ENCODE results near the gene PAK5.

The PAK5 gene

GRCh38 chr20:9627219-9627618, 211.7 kb downstream of the PAK5 start:
- in situ Hi-C loops (cut with HindIII; ENCODE audit: low sequenced_read_pairs) = loop anchor here (25.0 kb wide), 1 partner anchor 285 kb away; no protein-coding TSS in a partner anchor

DNA sequence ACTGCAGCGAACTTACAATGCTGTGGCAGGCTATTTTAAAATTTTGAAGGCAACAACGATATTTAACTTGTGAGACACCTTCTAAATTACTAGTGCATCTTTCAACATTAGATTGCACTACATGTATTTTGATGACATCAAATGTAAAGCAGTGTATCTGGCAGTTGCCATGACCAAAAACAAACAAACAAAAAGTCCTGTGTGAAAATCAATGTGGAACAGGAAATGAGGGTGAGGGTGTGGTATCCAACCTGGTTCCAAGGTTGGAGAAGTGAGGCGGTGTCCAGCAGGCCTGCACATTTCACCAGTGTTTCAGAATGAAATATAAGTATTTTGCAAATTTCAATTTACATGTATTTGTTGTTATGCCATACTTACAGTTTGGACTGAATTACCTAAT, 212.5 kb downstream of the PAK5 start:
- in situ Hi-C loops (cut with HindIII; ENCODE audit: low sequenced_read_pairs) = loop anchor here (25.0 kb wide), 1 partner anchor 286 kb away; no protein-coding TSS in a partner anchor

DNA sequence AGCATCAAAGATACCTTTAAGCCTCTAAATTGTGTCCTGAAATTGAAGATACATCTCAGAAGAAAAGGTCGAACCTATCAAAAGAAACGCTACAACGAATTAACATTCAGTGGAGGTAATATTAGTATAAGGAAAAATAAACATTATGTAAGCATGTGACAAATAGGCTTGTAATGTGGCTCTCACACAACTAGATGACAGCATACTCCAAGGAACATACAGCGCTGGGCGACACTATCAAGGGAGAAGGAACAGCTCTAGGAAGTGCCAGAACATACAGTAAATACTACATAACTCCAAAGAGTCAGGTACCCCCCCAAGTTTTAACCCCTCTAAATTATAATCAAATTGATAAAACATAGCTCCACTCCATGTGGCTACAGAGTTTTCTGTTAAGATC, 220.9 kb downstream of the PAK5 start:
- in situ Hi-C loops (cut with HindIII; ENCODE audit: low sequenced_read_pairs) = no loop called here

- in situ Hi-C loops (cut with HindIII; ENCODE audit: low sequenced_read_pairs) = no loop called here
These were observed 221.9 kb downstream of the PAK5 start for GRCh38 chr20:9616833-9617461.

- in situ Hi-C loops (cut with HindIII; ENCODE audit: low sequenced_read_pairs) = no loop called here
These were observed 222.4 kb downstream of the PAK5 start for GRCh38 chr20:9616455-9616805.

GRCh38 chr20:9615766-9616454, 223.0 kb downstream of the PAK5 start:
- in situ Hi-C loops (cut with HindIII; ENCODE audit: low sequenced_read_pairs) = no loop called here

DNA sequence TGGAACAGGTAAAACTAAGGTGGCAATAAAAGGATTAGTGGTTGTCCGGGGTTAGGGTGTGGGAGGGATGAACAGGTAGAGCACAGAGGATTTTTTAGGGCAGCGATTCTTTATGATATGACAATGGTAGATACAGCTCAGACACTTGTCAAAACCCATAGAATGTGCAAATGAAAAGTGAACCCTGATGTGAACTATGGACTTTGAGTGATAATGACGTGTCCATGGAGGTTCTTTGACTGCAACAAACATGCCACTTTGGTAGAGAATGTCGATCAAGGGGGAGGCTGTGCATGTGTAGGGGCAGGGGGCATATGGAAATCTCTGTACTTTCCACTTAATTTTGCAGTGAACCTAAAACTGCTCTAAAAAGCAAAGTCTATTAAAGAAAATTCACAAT, 223.8 kb downstream of the PAK5 start:
- in situ Hi-C loops (cut with HindIII; ENCODE audit: low sequenced_read_pairs) = no loop called here

GRCh38 chr20:9613871-9614270, 225.0 kb downstream of the PAK5 start:
- in situ Hi-C loops (cut with HindIII; ENCODE audit: low sequenced_read_pairs) = no loop called here

DNA sequence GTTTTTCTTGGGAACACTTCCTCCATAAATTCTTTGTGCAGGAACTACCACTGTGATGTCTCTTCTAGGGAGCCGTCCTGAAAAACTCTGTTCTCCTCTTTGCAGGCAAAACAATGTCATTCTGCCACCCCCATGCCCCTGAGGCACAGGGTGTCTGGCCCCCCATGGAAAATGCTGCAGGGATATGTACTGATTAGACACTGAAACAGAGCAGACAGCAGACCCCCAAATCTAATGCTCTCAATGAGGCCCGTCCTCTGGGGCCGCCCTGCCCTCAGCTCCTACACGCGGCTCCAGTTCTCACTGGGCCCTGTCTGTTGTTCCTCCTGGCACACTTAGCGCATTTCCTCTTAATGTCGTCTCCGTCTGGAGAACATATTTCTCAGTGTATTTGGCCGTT, 227.0 kb downstream of the PAK5 start:
- in situ Hi-C loops (cut with HindIII; ENCODE audit: low sequenced_read_pairs) = no loop called here

DNA sequence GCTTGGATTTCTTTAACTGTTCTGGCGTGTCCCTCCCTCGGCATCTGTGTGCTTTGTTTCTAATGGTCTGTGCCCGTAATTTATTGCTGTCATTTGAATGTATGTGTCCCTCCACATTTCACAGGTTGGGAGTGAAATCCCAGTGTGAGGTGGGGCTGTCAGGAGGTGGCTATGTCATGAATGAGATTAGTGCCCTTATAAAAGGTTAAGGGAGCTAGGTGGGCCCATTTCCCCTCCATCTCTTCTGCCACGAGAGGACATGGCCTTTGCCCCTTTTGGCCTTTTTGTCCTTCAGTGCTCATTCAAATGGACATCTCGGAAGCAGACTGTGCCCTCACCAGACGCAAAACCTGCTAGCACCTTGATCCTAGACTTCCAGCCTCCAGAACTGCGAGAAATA, 228.2 kb downstream of the PAK5 start:
- in situ Hi-C loops (cut with HindIII; ENCODE audit: low sequenced_read_pairs) = no loop called here

- in situ Hi-C loops (cut with HindIII; ENCODE audit: low sequenced_read_pairs) = no loop called here
These were observed 228.9 kb downstream of the PAK5 start for GRCh38 chr20:9609887-9610502.

GRCh38 chr20:9608639-9609340, 230.1 kb downstream of the PAK5 start:
- in situ Hi-C loops (cut with HindIII; ENCODE audit: low sequenced_read_pairs) = no loop called here

DNA sequence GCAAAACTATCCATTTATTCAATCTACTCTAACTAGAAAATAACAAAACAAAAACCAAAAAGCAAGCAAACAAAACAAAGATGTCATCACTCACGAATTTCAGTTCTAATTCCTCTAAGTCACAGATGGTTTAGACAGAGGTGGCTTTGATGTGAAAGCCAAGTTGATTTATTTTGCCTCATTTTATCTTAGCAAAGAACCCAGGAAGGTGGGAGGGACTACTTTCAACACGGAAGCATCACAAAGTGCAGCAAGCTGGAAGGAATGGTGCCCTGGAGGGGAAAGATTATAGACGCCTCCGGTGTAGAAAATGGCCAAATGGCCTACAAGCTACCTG, 236.1 kb downstream of the PAK5 start:
- in situ Hi-C loops (cut with HindIII; ENCODE audit: low sequenced_read_pairs) = no loop called here

DNA sequence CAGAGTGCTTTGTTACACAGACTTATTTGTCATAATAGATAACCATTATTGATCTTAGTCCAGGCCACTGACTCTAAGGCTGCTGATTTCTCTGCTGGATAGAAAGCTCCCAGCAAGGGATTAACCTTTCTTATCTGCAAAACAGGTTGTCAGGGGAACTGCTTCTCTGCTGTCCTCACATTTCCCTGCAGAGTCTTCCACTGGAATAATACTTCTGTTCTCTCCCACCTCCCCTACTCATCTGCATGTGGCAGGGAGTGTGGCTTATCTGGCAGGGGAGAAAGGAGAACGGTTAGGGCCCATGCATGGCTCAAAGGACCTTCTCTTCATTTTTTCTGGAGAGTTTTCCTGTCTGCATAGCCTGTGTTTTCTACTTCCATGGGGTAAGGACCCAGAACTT, 238.3 kb downstream of the PAK5 start:
- in situ Hi-C loops (cut with HindIII; ENCODE audit: low sequenced_read_pairs) = no loop called here

DNA sequence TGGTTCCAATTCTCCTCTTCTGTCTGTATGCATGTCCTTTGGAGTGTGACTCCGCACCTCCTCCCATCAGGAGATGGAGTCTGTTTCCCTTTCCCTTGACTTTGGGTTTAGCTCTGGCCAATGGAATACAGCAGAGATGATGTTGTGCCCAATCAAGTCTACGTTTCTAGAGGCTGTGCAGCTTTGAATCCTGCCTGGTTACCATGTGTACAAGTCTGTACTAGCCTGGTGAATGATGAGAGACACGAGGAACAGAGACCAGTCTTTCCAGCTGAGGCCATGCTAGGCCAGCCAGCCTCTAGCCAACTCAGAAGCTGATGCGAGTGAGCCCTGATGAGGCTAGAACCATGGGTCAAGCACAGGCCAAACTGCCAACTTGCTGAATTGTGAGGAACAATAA, 241.3 kb downstream of the PAK5 start:
- in situ Hi-C loops (cut with HindIII; ENCODE audit: low sequenced_read_pairs) = no loop called here

- in situ Hi-C loops (cut with HindIII; ENCODE audit: low sequenced_read_pairs) = no loop called here
These were observed 243.1 kb downstream of the PAK5 start for GRCh38 chr20:9595763-9596162.

DNA sequence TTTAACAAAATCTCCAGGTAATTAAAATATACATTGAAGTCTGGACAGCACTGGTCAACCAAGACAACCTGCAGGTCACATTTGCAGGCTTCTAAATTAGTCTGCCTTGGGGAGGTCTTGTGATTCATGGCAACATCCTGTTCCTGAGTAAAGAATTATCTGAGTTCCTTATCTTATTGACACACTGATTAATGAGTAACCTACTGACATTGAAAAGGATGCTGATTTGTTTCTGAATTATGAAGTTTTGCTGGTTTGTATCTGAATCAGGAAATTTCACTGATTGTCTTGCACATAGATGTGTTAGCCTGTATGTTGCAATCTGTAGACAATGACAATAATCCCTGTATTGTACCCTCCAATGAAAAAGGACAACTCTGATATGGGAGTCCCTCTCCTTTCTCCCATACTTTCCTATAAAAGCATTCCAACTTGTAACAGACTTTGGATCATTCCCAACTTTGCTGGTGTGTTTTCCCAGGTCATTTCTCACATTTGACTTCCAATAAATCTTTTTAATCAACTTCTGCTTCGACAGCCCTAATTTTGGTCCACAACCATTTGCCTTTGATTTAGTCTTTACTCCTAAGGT, 244.5 kb downstream of the PAK5 start:
- in situ Hi-C loops (cut with HindIII; ENCODE audit: low sequenced_read_pairs) = no loop called here

- in situ Hi-C loops (cut with HindIII; ENCODE audit: low sequenced_read_pairs) = no loop called here
These were observed 246.5 kb downstream of the PAK5 start for GRCh38 chr20:9592419-9592818.

- in situ Hi-C loops (cut with HindIII; ENCODE audit: low sequenced_read_pairs) = no loop called here
These were observed 247.8 kb downstream of the PAK5 start for GRCh38 chr20:9591080-9591479.

GRCh38 chr20:9590189-9590588, 248.7 kb downstream of the PAK5 start:
- in situ Hi-C loops (cut with HindIII; ENCODE audit: low sequenced_read_pairs) = no loop called here

DNA sequence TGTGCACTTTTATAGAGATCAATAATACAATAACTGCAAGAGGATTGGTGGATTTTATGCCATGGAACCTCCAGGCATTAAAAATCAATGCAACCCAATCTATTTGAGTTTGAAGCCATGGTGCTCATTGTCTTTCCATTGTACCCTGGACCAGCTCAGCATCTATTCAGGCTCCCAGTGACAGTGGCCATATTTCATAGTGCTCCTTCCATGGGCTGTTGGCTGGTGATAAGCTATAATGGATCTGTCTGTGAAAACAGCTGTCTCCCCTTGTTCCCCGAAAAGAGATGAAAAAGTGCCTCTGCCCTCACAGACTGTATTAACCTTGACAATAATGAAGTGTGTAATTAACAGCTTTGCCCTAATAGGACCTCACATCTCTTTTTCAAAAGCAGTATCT, 250.2 kb downstream of the PAK5 start:
- in situ Hi-C loops (cut with HindIII; ENCODE audit: low sequenced_read_pairs) = no loop called here

GRCh38 chr20:9583151-9583550, 255.7 kb downstream of the PAK5 start:
- in situ Hi-C loops (cut with HindIII; ENCODE audit: low sequenced_read_pairs) = no loop called here
